Loucy (cell line): ENCODE measurements around the gene TTC31.

Experiments used
- EZH2phosphoT487 ChIP-seq: fragments of 200-600 bp; IDR thresholded peaks from 2 replicates; pipeline ENCODE4 v1.6.1; 2018; ENCODE audit warnings: antibody characterized with exemption, mild to moderate bottlenecking, moderate library complexity, borderline replicate concordance
- TF ChIP-seq, protein P1 (sequence below): fragments of 200-600 bp; sonication (generic); conservative IDR thresholded peaks from 2 replicates; pipeline ENCODE4 v1.5.1; 2014; ENCODE audit warnings: mild to moderate bottlenecking, antibody characterized with exemption, low read length

DNA sequence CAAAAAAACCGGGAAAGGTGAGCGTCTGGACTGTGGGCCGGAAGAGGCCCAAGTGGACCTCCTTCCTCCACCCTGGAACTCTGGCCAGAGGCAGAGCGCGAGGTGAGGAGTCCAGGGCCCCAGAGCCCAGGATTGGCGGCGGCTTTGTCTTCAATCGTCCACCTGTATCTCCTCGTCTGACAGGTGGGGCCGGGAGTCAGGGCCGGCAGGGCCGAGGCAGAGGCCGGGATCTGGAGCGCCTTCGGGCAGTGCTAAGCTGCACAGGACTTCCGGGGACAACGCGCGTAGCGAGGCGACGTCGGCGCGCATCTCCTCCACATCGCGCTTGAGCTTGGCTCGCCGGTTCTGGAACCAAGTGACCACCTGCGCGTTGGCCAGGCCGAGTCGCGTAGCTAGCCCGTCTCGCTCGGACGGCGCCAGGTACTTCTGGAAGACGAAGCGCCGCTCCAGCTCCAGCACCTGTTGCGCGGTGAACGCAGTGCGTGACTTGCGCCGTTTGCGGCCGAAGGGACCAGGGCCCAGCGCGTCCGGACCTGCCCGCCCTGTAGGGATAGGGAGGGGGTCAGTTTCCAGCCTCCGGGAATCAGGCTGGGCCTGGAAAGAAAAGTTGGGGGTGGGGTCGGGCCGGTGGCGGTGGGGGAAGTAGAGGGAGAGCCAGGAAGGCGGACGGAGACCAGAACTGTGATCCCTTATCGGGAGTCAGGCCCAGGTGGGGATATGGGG is 15.1 kb downstream of the TTC31 start:
- TF ChIP-seq, protein P1, sequence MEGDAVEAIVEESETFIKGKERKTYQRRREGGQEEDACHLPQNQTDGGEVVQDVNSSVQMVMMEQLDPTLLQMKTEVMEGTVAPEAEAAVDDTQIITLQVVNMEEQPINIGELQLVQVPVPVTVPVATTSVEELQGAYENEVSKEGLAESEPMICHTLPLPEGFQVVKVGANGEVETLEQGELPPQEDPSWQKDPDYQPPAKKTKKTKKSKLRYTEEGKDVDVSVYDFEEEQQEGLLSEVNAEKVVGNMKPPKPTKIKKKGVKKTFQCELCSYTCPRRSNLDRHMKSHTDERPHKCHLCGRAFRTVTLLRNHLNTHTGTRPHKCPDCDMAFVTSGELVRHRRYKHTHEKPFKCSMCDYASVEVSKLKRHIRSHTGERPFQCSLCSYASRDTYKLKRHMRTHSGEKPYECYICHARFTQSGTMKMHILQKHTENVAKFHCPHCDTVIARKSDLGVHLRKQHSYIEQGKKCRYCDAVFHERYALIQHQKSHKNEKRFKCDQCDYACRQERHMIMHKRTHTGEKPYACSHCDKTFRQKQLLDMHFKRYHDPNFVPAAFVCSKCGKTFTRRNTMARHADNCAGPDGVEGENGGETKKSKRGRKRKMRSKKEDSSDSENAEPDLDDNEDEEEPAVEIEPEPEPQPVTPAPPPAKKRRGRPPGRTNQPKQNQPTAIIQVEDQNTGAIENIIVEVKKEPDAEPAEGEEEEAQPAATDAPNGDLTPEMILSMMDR, result no peak
- TF ChIP-seq EZH2phosphoT487, result no peak
